NCI-H2196 (cell line): ENCODE results near the gene RSRC1.
"Not testable (repeated sequence)": the region's sequence is repeated elsewhere in the genome, so short reads cannot be mapped to it uniquely, and the experiment has no call there.

Source experiments
- DNase-seq: peaks from one replicate; lab custom pipeline; 2025; ENCODE audit not compliant: unreplicated experiment; lab: John Stamatoyannopoulos, UW

Gene RSRC1

GRCh38 chr3:158516729-158517128 is 406.8 kb downstream of the RSRC1 start:
- not testable (repeated sequence) for DNase-seq

- no peak for DNase-seq
Measured at GRCh38 chr3:158519776-158520175, 409.9 kb downstream of the RSRC1 start.

GRCh38 chr3:158520433-158520832 is 410.5 kb downstream of the RSRC1 start:
- DNase-seq: no peak

GRCh38 chr3:158522221-158523136 is 412.6 kb downstream of the RSRC1 start:
- no peak for DNase-seq

- DNase-seq: no peak
Measured at GRCh38 chr3:158528076-158528674, 418.3 kb downstream of the RSRC1 start.

- DNase-seq: peak; percentile 73
Measured at GRCh38 chr3:158531334-158531733, 421.4 kb downstream of the RSRC1 start.

GRCh38 chr3:158532099-158532734 is 422.3 kb downstream of the RSRC1 start:
- DNase-seq: peak; percentile 79

GRCh38 chr3:158535918-158536317 is 426.0 kb downstream of the RSRC1 start:
- no peak for DNase-seq

- DNase-seq: peak; percentile 82
Measured at GRCh38 chr3:158539414-158540014, 429.6 kb downstream of the RSRC1 start.

- DNase-seq: no peak
Measured at GRCh38 chr3:158540066-158540465, 430.2 kb downstream of the RSRC1 start.

- DNase-seq: no peak
Measured at GRCh38 chr3:158548691-158549090, 438.8 kb downstream of the RSRC1 start.

GRCh38 chr3:158549938-158550337 is 440.0 kb downstream of the RSRC1 start:
- DNase-seq: not testable (repeated sequence)

GRCh38 chr3:158552124-158552523 is 442.2 kb downstream of the RSRC1 start:
- DNase-seq: no peak

- DNase-seq: no peak
Measured at GRCh38 chr3:158559504-158559903, 449.6 kb downstream of the RSRC1 start.

GRCh38 chr3:158560979-158561378 is 451.1 kb downstream of the RSRC1 start:
- no peak for DNase-seq

- no peak for DNase-seq
Measured at GRCh38 chr3:158562674-158563073, 452.8 kb downstream of the RSRC1 start.

- DNase-seq: no peak
Measured at GRCh38 chr3:158563076-158563475, 453.2 kb downstream of the RSRC1 start.

- no peak for DNase-seq
Measured at GRCh38 chr3:158565076-158565475, 455.2 kb downstream of the RSRC1 start.

GRCh38 chr3:158568784-158569183 is 458.9 kb downstream of the RSRC1 start:
- DNase-seq: no peak

GRCh38 chr3:158569794-158570193 is 459.9 kb downstream of the RSRC1 start:
- no peak for DNase-seq

GRCh38 chr3:158570999-158571702 is 461.3 kb downstream of the RSRC1 start, which contains the start of gene MLF1:
TSS of gene MLF1 (plus strand) at chr3:158571194. CDS start at chr3:158571301, 107 bp downstream.
- DNase-seq: peak; percentile 100
